K562 (cell line): ENCODE measurements around the gene KAT7. TPM values are rescaled to one million over a fixed set of nuclear protein-coding genes. Genes with fewer than 3 reads are reported as not detected.

Source experiments
- ATAC-seq: fragments of 200-7000 bp; cut with Tn5 transposase; 3 replicates; pipeline ENCODE4 v1.9.1; 2020; ENCODE audit warnings: moderate library complexity
- BruUV-seq: library from RNA; stranded (reverse); fragments of 400-500 nt; replicated peaks from 2 replicates; lab custom pipeline; 2021; lab: Mats Ljungman, UMichigan
- CTCF ChIA-PET: fragments of 300-600 bp; formaldehyde crosslinking; extraction: SDS; loops from one replicate; lab custom pipeline; 2021; ENCODE audit warnings: low intra/inter-chr PET ratio; lab: Yijun Ruan, JAX
- POLR2A ChIA-PET: fragments of 300-600, 350-650 bp; sonication (Branson Sonifier 250); formaldehyde crosslinking; extraction: SDS; loops from one replicate; lab custom pipeline; 2021; ENCODE audit warnings: antibody characterized with exemption, inconsistent platforms; lab: Yijun Ruan, JAX
- DNase-seq, 4 experiments: peaks; one replicate each; pipeline versions ENCODE4 v3.0.0 to v3.0.0-alpha.2; 2011 to 2018; ENCODE audit warnings: low spot score in 3 of 4, mixed read lengths in 3 of 4; ENCODE audit errors: extremely low read depth in 1 of 4
- FAIRE-seq: peaks from 2 replicates; lab custom pipeline; 2011; peaks lifted over from hg19 to GRCh38; lab: Jason Lieb, UNC
- H2AFZ ChIP-seq: 2 replicates; pipeline ENCODE4 v1.6.0; 2011; ENCODE audit warnings: low read depth, low read length, control low read depth, inconsistent platforms
- H3K27ac ChIP-seq: fragments of 200-600 bp; 3 replicates; pipeline ENCODE4 v1.8.0; 2011; ENCODE audit warnings: low read depth, mild to moderate bottlenecking, control low read depth, inconsistent platforms, low read length, moderate library complexity, mixed read lengths; ENCODE audit errors: extremely low read depth
- H3K27me3 ChIP-seq, 2 experiments: fragments of 300-600 bp in 1 of 2; 2 replicates in 1 of 2; 3 replicates in 1 of 2; pipeline versions ENCODE4 v1.6.0 to v1.8.0; 2011; ENCODE audit warnings: inconsistent platforms in 2 of 2, low read length in 2 of 2, mild to moderate bottlenecking in 1 of 2, mixed read lengths in 1 of 2, moderate library complexity in 1 of 2; ENCODE audit not compliant: control insufficient read depth in 2 of 2, insufficient read depth in 2 of 2
- H3K36me3 ChIP-seq: fragments of 300-600 bp; 3 replicates; pipeline ENCODE4 v1.8.0; 2011; ENCODE audit warnings: mild to moderate bottlenecking, low read length, inconsistent platforms; ENCODE audit not compliant: control insufficient read depth, insufficient read depth
- H3K4me1 ChIP-seq, 2 experiments: fragments of 200-600 bp in 1 of 2; replicated peaks in 1 of 2; 2 replicates in 1 of 2; 3 replicates in 1 of 2; pipeline versions ENCODE4 v1.5.1 to v1.8.0; 2011; ENCODE audit warnings: inconsistent platforms in 2 of 2, low read length in 2 of 2, mild to moderate bottlenecking in 1 of 2, mixed read lengths in 1 of 2, moderate library complexity in 1 of 2; ENCODE audit not compliant: control insufficient read depth in 2 of 2, insufficient read depth in 2 of 2
- H3K4me2 ChIP-seq: 2 replicates; pipeline ENCODE4 v1.6.1; 2011; ENCODE audit warnings: low read length, control low read depth, inconsistent platforms, mixed read lengths; ENCODE audit not compliant: insufficient read depth
- H3K4me3 ChIP-seq: fragments of 200-600 bp; sonication (generic), shearing (Covaris generic); 2 replicates; pipeline ENCODE4 v1.5.1; 2016; ENCODE audit warnings: control low read depth, inconsistent platforms
- H3K79me2 ChIP-seq: fragments of 200-600 bp; 3 replicates; pipeline ENCODE4 v1.8.0; 2011; ENCODE audit warnings: low read length, inconsistent platforms; ENCODE audit not compliant: control insufficient read depth, insufficient read depth
- H3K9ac ChIP-seq, 2 experiments: 2 replicates each; pipeline versions ENCODE4 v1.6.0 to v1.6.1; 2011; ENCODE audit warnings: low read depth in 2 of 2, low read length in 2 of 2, control low read depth in 1 of 2, inconsistent platforms in 1 of 2, mild to moderate bottlenecking in 1 of 2, mixed read lengths in 1 of 2; ENCODE audit not compliant: insufficient read depth in 1 of 2
- H3K9me1 ChIP-seq: one replicate; pipeline ENCODE4 v1.6.0; 2011; ENCODE audit warnings: inconsistent platforms, mild to moderate bottlenecking, low read length, moderate library complexity; ENCODE audit not compliant: control insufficient read depth, insufficient read depth
- H3K9me3 ChIP-seq: replicated peaks from 2 replicates; pipeline ENCODE4 v1.5.1; 2011; ENCODE audit warnings: low read depth, low read length, inconsistent platforms; ENCODE audit not compliant: control insufficient read depth, insufficient read depth
- H4K20me1 ChIP-seq: replicated peaks from 2 replicates; pipeline ENCODE4 v1.6.1; 2011; ENCODE audit warnings: low read length, inconsistent platforms, mixed read lengths; ENCODE audit not compliant: control insufficient read depth, insufficient read depth
- BCOR ChIP-seq: fragments of 450-650 bp; IDR thresholded peaks from 2 replicates; pipeline ENCODE4 v1.6.1; 2016
- CBX3 ChIP-seq, 2 experiments: IDR thresholded peaks; 1 replicate in 1 of 2; 2 replicates in 1 of 2; pipeline ENCODE4 v1.6.1; 2012; ENCODE audit warnings: inconsistent platforms in 2 of 2, low read length in 2 of 2, borderline replicate concordance in 1 of 2, control low read depth in 1 of 2
- CCNT2 ChIP-seq: IDR thresholded peaks from 2 replicates; pipeline ENCODE4 v1.6.1; 2011; ENCODE audit warnings: borderline replicate concordance, low read depth, mild to moderate bottlenecking, moderate library complexity, mixed read lengths, low read length; ENCODE audit not compliant: insufficient read length; ENCODE audit errors: extremely low read depth
- HDAC2 ChIP-seq: fragments of 450-650 bp; IDR thresholded peaks from 2 replicates; pipeline ENCODE4 v1.6.1; 2016; ENCODE audit warnings: mild to moderate bottlenecking
- HEY1 ChIP-seq: fragments of 250-450 bp; sonication (Bioruptor Pico); IDR thresholded peaks from 2 replicates; pipeline ENCODE4 v1.5.0; 2020; ENCODE audit warnings: mild to moderate bottlenecking, moderate library complexity, borderline replicate concordance
- KDM1A ChIP-seq, 2 experiments: fragments of 450-650 bp; IDR thresholded peaks; 2 replicates each; pipeline ENCODE4 v1.6.1; 2016; ENCODE audit warnings: mild to moderate bottlenecking in 2 of 2
- KLF1 ChIP-seq: fragments of 450-650 bp; IDR thresholded peaks from 2 replicates; pipeline ENCODE4 v1.6.1; 2016; ENCODE audit warnings: missing genetic modification characterization, missing compliant biosample characterization
- KLF6 ChIP-seq: fragments of 250-450 bp; sonication (Bioruptor Pico); IDR thresholded peaks from 2 replicates; pipeline ENCODE4 v1.4.0; 2020; ENCODE audit warnings: mild to moderate bottlenecking, moderate library complexity, borderline replicate concordance
- LCOR ChIP-seq: sonication (generic); formaldehyde crosslinking; IDR thresholded peaks from 2 replicates; pipeline ENCODE4 v1.8.0; 2022; ENCODE audit warnings: mild to moderate bottlenecking, missing genetic modification reagents
- POLR2AphosphoS2 ChIP-seq: IDR thresholded peaks from 2 replicates; pipeline ENCODE4 v1.6.1; 2012; ENCODE audit warnings: low read length, improper control_type of control experiment
- RBM25 ChIP-seq: fragments of 200-400 bp; formaldehyde crosslinking; IDR thresholded peaks from 2 replicates; pipeline ENCODE4 v1.6.1; 2018; ENCODE audit warnings: low read length, low read depth, moderate library complexity; ENCODE audit not compliant: severe bottlenecking
- RCOR1 ChIP-seq, 2 experiments: IDR thresholded peaks; 2 replicates each; pipeline ENCODE4 v1.6.1; 2012; ENCODE audit warnings: low read depth in 2 of 2, low read length in 2 of 2, borderline replicate concordance in 1 of 2, improper control_type of control experiment in 1 of 2
- SMARCA5 ChIP-seq: fragments of 450-650 bp; IDR thresholded peaks from 2 replicates; pipeline ENCODE4 v1.6.1; 2016
- SRF ChIP-seq, 2 experiments: fragments of 250-450, 450-650 bp in 1 of 2; sonication (Bioruptor Pico) in 1 of 2; sonication (generic) in 1 of 2; formaldehyde crosslinking; IDR thresholded peaks; 2 replicates each; pipeline versions ENCODE4 v1.5.0 to v1.5.1; 2020 to 2022; ENCODE audit warnings: mild to moderate bottlenecking in 1 of 2, missing genetic modification reagents in 1 of 2
- THRAP3 ChIP-seq: fragments of 450-650 bp; IDR thresholded peaks from 2 replicates; pipeline ENCODE4 v1.6.1; 2016; ENCODE audit warnings: mild to moderate bottlenecking, inconsistent platforms, borderline replicate concordance
- XRCC3 ChIP-seq: fragments of 450-650 bp; IDR thresholded peaks from 2 replicates; pipeline ENCODE4 v1.6.1; 2017; ENCODE audit warnings: mild to moderate bottlenecking, moderate library complexity
- ZFP36 ChIP-seq: fragments of 150-350 bp; IDR thresholded peaks from 2 replicates; pipeline ENCODE4 v1.6.1; 2018; ENCODE audit warnings: low read length, low read depth; ENCODE audit not compliant: partially characterized antibody
- ZNF586 ChIP-seq: fragments of 450-650 bp; formaldehyde crosslinking; conservative IDR thresholded peaks from 2 replicates; pipeline ENCODE4 v1.4.0; 2020; ENCODE audit warnings: mild to moderate bottlenecking, moderate library complexity
- WGBS: fragments of 100-300 bp; shearing (Covaris generic); methylation state at CpG from one replicate; pipeline ENCODE4 v1.1.6; 2016; ENCODE audit warnings: low coverage, mixed read lengths; ENCODE audit not compliant: insufficient coverage; ENCODE audit errors: missing lambda C conversion rate; 5-methylcytosine and 5-hydroxymethylcytosine counted together
- in situ Hi-C: fragments of 300-500 bp; cut with MboI; formaldehyde crosslinking; loops from 4 replicates; pipeline ENCODE4 v1.15.0; 2018; ENCODE audit warnings: inconsistent platforms, mixed read lengths
- intact Hi-C: fragments of 100-400 bp; cut with micrococcal nuclease; formaldehyde crosslinking; loops from 2 replicates; pipeline ENCODE4 v1.14.2; 2022
- polyA plus RNA-seq, 8 experiments: library from polyadenylated mRNA; depleted of rRNA in 4 of 8; stranded (reverse) in 5 of 8; unstranded in 3 of 8; fragments of >200 nt; fragmentation: Nextera tagmentation in 2 of 8; fragmentation: Illumina TruSeq in 1 of 8; extraction: Ambion mirVana in 2 of 8; extraction: Trizol in 1 of 8; gene quantifications; 2 replicates each; pipeline versions ENCODE4 v1.2.1 to v1.2.3, GENCODE V29; 2011 to 2014; ENCODE audit warnings: inconsistent platforms in 1 of 8, missing spikeins in 1 of 8
- total RNA-seq, 7 experiments: library from RNA; depleted of rRNA in 6 of 7; stranded (reverse); fragments of >200 nt in 6 of 7; fragmentation: Illumina TruSeq in 2 of 7; extraction: Trizol in 2 of 7; gene quantifications; 2 replicates each; pipeline versions ENCODE4 v1.2.1 to v1.2.3, GENCODE V29; 2011 to 2021; ENCODE audit warnings: low replicate concordance in 1 of 7
- TF ChIP-seq, protein P1 (sequence below), 2 experiments: IDR thresholded peaks in 1 of 2; conservative IDR thresholded peaks in 1 of 2; 2 replicates each; pipeline ENCODE4 v1.6.1; 2016; ENCODE audit warnings: low read depth in 2 of 2, mild to moderate bottlenecking in 1 of 2, missing compliant biosample characterization in 1 of 2, missing genetic modification characterization in 1 of 2, moderate library complexity in 1 of 2

The KAT7 gene
- total and polyA plus RNA-seq, 9 of the 15 experiments (the other 6 are each of a cell fraction or from before 2014, with no cell fraction given): 10.8 to 57.3 (median 34.8) TPM

DNA sequence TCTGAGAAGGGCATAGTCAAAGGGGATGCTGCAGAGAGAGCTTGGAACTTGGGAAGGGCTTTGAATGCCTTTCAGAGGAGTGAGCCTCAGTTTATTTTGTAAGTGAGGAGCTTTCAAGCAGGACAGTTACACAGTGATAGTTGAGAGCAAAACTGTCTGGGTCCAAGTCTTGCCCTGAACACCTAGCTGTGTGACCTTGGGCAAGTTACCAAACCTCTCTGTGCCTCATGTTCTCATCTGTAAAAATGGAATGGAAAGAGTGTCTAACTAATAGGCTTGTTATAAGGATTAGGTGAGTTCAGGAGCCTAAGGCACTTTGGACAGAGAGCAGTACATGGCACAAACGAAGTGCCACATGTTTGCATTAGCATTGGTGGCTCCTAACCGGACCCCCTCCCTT, 86.4 kb downstream of the KAT7 start:
- POLR2A ChIA-PET: interaction anchor here (1.2 kb wide), 1 partner anchor 9 kb away, joined by 3 read pairs; no protein-coding TSS in a partner anchor
- peaks cover 4% of the 10 kb centered on the region; the same call in 1 of the 2 replicates for H4K20me1 ChIP-seq
- intact Hi-C loops: no loop called here
- H3K79me2 ChIP-seq: no peaks in the 10 kb centered on the region
- ATAC-seq (no peak), FAIRE-seq (no peak), DNase-seq (no peak)
- no peak overlapping the region for H3K4me3 ChIP-seq
- TF ChIP-seq CCNT2 (no peak), HEY1 (CRISPR knock-in tag) (no peak), BCOR (peak; percentile 92), HDAC2 (peak; percentile 68; the same call in 1 of the 2 replicates), ZNF586 (CRISPR knock-in tag) (no peak), KLF1 (tag) (no peak), ZFP36 (peak; percentile 88), KDM1A (IDR thresholded peaks at IDR 0.05) (peak; percentile 36 to 58; a peak in 3 of 4 replicates), KLF6 (no peak), RCOR1 (IDR thresholded peaks at IDR 0.05; ENCODE audit: borderline replicate concordance in 1 of 2, low read depth in 2 of 2, low read length in 2 of 2) (peak in 1 of 2 experiments; percentile 29; a peak in 1 of 4 replicates), CBX3 (IDR thresholded peaks at IDR 0.05; ENCODE audit: borderline replicate concordance in 1 of 2, low read length in 2 of 2) (no peak), LCOR (CRISPR knock-in tag) (no peak), THRAP3 (no peak), POLR2AphosphoS2 (no peak), SRF (CRISPR knock-in tag; IDR thresholded peaks at IDR 0.05) (no peak), SMARCA5 (peak; percentile 44; the same call in 1 of the 2 replicates), XRCC3 (no peak), RBM25 (peak; percentile 96)
- TF ChIP-seq, protein P1, sequence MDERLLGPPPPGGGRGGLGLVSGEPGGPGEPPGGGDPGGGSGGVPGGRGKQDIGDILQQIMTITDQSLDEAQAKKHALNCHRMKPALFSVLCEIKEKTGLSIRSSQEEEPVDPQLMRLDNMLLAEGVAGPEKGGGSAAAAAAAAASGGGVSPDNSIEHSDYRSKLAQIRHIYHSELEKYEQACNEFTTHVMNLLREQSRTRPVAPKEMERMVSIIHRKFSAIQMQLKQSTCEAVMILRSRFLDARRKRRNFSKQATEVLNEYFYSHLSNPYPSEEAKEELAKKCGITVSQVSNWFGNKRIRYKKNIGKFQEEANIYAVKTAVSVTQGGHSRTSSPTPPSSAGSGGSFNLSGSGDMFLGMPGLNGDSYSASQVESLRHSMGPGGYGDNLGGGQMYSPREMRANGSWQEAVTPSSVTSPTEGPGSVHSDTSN (CRISPR knock-in tag; IDR thresholded peaks at IDR 0.05; ENCODE audit: low read depth): no peak
- TF ChIP-seq, protein P1 (tag; conservative IDR thresholded peaks at IDR 0.05; ENCODE audit: low read depth): no peak
- CTCF ChIA-PET: no interaction called here
- BruUV-seq: no TSS peak
- no peak overlapping the region for H3K27ac ChIP-seq
- no peaks in the 10 kb centered on the region for H3K36me3 ChIP-seq
- H3K9ac ChIP-seq: no peak overlapping the region
- no peak overlapping the region for H3K4me2 ChIP-seq
- H3K4me1 ChIP-seq: peaks cover 10% of the 10 kb centered on the region in 2 experiments
- H3K9me1 ChIP-seq: no peaks in the 10 kb centered on the region
- in situ Hi-C loops: no loop called here
- H2AFZ ChIP-seq: no peak overlapping the region
- H3K9me3 ChIP-seq: no peaks in the 10 kb centered on the region
- WGBS: 0% methylated on average over 2 of the region's 2 CpGs
- peaks cover 5 to 39% of the 10 kb centered on the region in 2 experiments; a peak in 3 of 5 replicates for H3K27me3 ChIP-seq
